Measurements from ENCODE around the gene TRNT1.

DNA sequence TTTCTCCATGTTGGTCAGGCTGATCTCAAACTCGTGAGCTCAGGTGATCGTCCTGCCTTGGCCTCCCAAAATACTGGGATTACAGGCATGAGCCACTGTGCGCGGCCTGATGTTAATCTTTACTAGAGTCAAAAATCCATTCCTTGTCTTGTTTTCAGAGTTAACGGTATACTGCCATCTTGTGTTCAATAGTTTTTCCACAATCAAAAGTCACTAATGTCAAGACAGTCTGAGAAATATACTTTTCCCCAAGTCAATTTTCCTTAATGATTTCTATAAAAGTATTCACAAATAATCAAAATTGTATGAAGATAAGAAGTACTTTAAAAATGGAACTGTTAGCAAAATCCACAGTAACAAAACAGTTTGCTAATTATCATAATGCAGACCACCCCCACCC lies 44.3 kb downstream of the TRNT1 start:
- TF ChIP-seq, protein P1, sequence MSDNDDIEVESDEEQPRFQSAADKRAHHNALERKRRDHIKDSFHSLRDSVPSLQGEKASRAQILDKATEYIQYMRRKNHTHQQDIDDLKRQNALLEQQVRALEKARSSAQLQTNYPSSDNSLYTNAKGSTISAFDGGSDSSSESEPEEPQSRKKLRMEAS (IDR thresholded peaks at IDR 0.05; ENCODE audit: low read depth, low read length), result no peak
- TF ChIP-seq, protein P2, sequence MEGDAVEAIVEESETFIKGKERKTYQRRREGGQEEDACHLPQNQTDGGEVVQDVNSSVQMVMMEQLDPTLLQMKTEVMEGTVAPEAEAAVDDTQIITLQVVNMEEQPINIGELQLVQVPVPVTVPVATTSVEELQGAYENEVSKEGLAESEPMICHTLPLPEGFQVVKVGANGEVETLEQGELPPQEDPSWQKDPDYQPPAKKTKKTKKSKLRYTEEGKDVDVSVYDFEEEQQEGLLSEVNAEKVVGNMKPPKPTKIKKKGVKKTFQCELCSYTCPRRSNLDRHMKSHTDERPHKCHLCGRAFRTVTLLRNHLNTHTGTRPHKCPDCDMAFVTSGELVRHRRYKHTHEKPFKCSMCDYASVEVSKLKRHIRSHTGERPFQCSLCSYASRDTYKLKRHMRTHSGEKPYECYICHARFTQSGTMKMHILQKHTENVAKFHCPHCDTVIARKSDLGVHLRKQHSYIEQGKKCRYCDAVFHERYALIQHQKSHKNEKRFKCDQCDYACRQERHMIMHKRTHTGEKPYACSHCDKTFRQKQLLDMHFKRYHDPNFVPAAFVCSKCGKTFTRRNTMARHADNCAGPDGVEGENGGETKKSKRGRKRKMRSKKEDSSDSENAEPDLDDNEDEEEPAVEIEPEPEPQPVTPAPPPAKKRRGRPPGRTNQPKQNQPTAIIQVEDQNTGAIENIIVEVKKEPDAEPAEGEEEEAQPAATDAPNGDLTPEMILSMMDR (IDR thresholded peaks at IDR 0.05; ENCODE audit: low read depth, low read length), result no peak
